ENCODE data around the gene CASS4.

DNA sequence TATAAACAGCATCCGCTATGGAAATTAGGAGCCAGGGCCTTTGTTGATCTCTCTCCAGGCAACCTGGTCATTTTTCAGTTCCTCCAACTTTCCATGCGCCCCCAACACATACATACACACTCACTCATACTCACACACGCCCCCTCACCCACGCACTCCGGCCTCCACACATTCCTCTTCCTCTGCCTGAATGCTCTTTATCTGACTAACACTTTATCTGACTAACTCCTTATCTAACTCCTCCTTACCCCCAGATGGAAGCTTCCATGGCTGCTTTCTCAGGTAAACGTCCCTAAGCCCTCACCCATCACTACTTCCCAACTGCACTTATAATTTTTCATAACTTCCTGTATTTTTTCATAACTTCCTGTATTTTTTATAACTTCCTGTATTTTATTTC lies 17.4 kb downstream of the CASS4 start:
- TF ChIP-seq, protein P1, sequence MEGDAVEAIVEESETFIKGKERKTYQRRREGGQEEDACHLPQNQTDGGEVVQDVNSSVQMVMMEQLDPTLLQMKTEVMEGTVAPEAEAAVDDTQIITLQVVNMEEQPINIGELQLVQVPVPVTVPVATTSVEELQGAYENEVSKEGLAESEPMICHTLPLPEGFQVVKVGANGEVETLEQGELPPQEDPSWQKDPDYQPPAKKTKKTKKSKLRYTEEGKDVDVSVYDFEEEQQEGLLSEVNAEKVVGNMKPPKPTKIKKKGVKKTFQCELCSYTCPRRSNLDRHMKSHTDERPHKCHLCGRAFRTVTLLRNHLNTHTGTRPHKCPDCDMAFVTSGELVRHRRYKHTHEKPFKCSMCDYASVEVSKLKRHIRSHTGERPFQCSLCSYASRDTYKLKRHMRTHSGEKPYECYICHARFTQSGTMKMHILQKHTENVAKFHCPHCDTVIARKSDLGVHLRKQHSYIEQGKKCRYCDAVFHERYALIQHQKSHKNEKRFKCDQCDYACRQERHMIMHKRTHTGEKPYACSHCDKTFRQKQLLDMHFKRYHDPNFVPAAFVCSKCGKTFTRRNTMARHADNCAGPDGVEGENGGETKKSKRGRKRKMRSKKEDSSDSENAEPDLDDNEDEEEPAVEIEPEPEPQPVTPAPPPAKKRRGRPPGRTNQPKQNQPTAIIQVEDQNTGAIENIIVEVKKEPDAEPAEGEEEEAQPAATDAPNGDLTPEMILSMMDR (IDR thresholded peaks at IDR 0.05), result no peak
- TF ChIP-seq POLR2A (IDR thresholded peaks at IDR 0.05), result no peak
